GM18909 (cell line): ENCODE results near the gene CLEC4D.
"Not testable (repeated sequence)": the region's sequence is repeated elsewhere in the genome, so short reads cannot be mapped to it uniquely, and the experiment has no call there.

Experiments
- ATAC-seq: cut with Tn5 transposase; IDR thresholded peaks from one replicate; pipeline ENCODE4 v1.9.1; 2021; ENCODE audit warnings: mild to moderate bottlenecking; ENCODE audit not compliant: unreplicated experiment, poor library complexity

CLEC4D gene

DNA sequence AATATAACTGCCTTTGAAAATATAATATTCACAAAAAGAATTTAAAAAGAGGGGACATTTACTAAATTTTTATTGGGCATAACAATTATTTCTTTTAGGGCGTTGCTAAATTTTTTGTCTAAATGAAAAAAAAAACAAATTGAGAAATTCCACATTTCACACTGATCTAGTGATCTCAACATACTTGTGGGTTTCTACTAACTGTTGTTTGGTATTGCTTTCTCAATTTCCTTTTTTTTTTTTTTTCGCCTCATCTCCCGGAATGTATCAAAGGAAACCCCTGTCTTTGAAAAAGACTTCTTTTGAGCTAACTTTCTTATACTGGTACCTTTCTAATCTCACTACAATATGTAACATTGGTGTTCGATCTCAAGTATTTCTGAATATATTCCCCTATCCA, at the start of gene CLEC4D:
TSS of gene CLEC4D (plus strand) at position 248 of the 400 bp plus-strand sequence. CDS start 230 bp downstream, outside the sequence.
- ATAC-seq = no peak

DNA sequence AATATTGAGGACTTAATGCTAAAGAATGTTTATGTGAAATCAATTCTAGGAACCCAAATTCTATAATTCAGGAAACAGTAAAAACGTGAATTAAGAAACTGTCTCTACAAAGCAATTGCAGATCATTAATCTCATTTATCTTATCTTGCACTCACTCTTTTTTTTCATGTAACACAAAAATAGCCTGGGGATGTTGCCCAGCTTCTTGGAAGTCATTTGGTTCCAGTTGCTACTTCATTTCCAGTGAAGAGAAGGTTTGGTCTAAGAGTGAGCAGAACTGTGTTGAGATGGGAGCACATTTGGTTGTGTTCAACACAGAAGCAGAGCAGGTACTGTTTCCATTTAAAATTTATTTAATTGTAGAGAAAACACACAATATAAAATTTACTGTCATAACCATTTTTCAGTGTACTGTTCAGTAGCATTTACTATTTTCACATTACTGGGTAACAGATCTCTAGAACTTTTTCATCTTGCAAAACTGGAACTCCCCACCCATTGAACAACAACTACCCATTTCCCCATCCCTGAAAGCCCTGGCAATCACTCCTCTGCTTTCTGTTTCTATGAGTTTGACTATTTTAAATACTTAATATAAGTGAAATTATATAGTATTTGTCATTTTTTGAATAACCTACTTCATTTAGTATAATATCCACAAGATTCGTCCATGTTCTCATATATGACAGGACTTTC, 47.9 kb upstream of the CLEC4D start:
- ATAC-seq = no peak

DNA sequence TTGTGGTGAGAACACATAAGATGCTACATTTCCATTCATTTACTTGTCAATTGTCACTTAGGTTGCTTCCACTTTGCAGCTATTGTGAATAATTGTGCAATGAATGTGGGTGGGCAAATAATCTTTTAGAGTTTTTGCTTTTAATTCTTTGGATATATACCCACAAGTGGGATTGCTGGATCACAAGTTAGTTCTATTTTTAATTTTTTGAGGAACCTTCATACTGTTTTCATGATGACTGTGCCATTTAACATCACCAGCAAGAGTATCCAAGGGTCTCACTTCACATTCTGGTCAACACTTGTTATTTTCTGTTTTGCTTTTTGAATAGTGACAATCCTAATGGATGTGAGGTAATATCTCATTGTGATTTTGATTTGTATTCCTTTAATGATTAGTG, 47.1 kb upstream of the CLEC4D start:
- ATAC-seq = no peak

DNA sequence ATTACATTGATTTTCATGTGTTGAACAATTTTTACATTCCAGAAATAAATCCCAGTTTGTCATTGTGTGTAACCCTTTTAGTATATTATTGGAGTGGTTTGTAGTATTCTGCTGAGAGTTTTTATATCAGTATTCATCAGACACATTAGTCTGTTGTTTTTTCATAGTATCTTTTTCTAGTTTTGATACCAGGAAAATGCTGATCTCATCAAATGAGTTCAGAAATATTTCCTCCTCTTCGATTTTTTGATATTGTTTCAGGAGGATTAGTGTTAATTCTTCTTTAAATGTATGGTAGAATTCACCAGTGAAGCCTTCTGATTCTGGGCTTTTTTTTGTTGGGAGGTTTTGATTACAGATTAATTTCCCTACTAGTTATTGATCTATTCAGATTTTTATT, 42.2 kb upstream of the CLEC4D start:
- no peak for ATAC-seq

DNA sequence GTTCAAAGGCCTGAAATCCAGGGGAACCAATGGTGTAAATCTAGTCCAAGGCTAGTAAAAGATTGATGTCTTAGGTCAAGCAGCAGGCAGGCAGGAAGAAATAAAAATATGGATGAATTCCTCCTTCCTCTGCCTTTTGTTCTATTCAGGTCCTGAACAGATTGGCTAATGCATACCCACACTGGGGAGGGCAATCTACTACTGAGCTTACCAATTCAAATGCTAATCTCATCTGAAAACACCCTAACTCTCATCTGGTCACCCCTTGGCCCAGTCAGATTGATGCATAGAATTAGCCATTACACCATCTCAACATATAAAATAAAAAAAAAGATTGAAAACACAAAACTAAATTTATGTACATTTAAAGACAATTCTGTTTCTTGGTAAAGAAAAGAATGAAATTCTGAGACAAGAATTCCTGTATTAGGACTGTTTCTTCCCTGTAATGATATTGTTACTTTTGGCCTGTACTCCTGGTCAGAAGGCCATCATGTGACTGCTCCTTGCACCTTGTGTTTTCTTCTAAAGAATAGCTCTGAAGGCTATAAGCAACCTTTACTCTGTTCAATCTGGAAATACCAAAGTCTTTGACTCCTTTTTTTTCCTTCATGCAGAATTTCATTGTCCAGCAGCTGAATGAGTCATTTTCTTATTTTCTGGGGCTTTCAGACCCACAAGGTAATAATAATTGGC, 37.6 kb upstream of the CLEC4D start:
- no peak for ATAC-seq

DNA sequence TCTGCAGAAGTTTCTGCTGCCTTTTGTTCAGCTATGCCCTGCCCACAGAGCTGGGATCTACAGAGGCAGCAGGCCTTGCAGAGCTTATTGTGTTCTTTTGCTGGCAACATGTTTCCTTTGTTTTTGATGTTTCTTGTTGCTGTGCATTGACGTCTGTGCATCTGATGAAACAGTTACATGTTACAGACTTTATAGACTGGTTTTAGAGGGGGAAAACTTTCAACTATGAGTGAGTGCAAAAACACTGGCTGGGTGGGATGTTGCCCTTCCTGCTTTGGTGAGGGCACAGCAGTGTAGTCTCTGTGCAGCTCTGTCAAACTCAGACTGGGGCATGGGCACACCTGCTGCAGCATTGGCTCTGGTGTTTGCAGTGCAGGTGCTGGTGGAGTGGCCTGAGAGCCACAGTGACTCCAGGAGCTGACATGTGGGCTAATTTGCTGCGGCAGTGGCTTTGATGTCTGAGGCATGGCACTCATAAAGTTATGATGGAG, 30.7 kb upstream of the CLEC4D start:
- ATAC-seq = no peak

DNA sequence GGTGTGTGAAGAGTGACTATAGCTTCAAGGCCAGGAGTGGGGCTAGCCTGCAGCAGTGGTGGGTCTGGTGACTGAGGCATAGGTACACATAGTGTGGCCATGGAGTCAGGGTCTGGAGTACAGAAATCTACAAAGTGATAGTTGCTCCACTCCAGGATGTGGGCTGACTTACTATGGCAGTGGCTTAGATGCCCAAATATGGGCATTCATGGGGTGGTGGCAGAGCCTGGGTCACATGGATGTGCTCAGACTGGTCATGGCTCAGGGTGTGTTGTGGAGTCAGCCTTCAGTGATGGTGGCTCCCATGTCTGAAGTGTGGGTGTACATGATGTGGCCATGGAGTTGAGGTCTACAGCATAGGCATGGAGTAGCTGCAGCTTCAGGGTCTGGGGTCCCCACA, 30.2 kb upstream of the CLEC4D start:
- ATAC-seq = no peak

DNA sequence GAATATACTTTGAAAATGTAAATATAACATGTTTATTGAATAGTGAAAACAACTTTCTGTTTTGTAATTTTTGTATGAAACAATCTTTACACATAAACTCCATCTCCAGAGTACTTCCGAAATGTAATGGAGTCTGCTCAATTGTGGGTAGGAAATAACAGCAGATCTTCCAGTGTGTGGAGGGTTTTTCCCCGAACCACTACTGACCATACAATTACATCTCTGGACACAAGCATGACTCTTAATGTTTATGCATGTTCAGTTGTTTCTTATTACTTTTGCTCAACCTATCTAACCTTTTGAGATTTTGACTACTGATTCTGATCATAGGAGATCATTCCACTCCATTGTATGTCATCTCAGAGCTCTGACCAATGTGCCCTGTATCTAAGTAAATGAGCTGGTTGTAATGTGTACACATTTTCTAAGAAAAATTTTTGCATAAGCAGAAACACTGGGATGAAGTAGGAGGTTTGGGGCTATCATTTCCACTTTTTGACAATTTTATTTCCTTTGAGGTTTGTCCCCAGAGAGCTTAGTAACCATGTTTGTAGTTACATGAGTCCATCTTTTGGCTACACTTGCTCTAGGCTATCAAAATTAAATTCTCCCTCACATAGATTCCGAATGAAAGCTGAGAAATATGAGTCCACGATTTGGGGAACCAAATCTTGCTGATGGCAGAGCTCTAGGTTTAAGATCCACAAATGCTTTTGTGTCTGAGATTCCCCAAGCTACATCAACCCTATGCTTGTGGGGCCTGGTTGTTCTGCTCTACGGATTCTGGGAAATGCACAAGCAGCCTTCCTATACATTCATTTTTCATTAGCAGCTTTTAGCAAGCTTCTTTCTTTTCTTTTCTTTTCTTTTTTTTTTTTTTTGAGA, 21.4 kb upstream of the CLEC4D start:
- no peak for ATAC-seq

DNA sequence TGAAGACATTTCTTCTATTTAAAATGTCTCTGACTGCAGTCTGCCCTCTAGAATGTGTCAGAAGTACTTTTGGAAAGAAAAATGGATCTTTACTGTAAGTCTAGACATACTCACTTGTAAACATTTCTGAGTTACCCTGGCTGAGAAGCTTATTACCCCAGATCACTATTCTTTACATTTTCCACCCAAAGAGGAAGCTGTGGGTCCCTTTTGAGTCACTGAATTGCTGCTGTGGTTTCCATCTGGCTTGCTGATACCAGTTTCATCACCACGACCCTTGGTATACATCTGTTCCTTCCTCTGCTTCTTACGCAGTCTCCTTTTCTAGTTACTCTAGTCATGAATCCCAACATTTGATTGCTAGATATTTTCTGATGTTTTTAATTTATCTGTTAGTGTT, 20.2 kb upstream of the CLEC4D start:
- ATAC-seq = peak; percentile 98

DNA sequence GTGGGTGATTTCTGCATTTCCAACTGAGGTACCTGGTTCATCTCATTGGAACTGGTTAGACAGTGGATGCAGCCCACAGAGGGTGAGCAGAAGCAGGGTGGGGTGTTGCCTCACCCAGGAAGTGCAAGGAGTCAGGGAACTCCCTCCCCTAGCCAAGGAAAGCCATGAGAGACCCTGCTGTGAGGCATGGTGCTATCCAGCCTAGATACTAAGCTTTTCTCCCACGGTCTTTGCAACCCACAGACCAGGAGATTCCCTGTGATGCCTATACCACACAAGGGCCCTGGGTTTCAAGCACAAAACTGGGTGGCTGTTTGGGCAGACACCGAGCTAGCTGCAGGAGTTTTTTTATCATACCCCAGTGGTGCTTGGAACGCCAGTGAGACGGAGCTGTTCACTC, 17.6 kb upstream of the CLEC4D start:
- ATAC-seq = not testable (repeated sequence)

DNA sequence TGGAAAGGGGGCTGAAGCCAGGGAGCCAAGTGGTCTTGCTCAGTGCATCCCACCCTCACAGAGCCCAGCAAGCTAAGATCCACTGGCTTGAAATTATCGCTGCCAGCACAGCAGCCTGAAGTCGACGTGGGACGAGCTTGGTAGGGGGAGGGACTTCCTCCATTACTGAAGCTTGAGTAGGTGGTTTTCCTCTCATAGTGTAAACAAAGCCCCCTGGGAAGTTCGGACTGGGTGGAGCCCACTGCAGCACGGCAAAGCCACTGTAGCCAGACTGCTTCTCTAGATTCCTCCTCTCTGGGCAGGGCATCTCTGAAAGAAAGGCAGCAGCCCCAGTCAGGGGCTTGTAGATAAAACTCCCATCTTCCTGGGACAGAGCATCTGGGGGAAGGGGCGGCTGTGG, 17.2 kb upstream of the CLEC4D start:
- not testable (repeated sequence) for ATAC-seq

DNA sequence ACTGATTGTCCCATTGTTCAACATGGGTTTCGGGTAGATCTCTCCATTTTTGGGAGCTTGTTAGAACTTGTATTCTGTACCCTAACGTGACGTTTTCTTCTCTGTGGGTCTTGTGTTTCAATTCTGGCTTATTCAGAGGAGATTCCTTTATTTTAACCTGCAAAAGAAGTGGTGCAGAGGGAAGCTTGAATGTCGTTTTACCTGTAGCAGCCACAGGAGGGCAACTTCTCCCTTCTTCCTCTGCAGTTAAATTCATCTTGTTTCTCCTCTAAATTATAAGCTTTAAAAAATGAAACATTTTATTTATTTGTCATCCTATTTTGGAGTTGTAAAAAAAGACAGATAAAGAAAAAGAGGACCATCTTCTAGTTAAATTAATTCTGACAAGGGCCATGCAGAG, 13.7 kb upstream of the CLEC4D start:
- no peak for ATAC-seq

DNA sequence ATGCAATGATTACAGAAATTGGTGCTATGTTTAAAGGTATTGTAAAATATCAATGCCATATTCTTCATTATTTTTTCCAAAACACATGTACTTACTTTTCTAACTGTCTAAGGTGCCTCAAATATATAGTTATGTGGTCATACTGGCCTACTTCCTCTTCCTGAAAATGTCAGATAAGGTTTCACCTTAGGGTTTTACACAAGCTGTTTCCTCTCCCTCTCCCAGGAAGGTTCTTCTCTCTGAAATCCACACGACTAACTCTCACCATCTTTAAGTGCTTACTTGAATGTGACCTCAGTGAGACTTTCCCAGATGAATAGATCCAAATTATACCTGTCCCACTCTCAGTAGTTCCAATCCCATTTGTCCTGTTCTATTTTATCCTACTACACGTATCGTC, 11.6 kb upstream of the CLEC4D start:
- no peak for ATAC-seq

DNA sequence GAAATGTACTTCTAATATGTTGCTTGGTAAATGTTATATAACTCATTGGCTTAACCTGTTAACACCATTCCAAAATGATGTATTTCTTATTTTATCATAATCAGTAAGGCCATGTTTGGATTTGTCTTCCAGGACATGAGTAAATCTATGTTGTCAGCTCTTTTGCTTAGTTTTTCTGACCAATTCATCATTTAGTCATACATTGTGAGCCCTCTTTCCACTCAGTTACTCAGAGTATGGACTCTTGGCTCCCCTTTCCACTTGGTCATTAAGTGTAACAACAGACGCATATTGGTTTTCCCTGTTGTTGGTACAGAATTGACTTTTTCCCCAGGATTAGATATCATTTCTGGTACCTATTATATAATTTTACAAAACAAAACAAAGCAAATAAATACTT, 9.0 kb upstream of the CLEC4D start:
- ATAC-seq = no peak

DNA sequence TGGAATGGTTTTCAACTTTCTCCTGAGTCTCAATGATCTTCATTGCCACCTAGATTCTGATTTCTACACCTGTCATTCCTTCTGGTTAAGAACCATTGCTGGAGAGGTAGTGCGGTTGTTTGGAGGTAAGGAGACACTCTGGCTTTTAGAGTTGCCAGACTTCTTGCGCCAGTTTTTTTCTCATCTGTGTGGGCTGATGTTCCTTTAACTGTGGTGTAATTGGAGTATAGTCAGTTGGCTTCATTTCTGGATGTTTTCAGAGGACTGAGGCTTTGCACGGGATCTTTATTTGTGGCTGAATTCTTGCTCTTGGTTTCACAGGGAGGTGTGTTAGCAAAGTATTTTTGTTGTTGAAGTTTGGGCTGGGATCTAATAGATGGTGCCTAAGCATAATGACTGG, 5.7 kb upstream of the CLEC4D start:
- no peak for ATAC-seq

DNA sequence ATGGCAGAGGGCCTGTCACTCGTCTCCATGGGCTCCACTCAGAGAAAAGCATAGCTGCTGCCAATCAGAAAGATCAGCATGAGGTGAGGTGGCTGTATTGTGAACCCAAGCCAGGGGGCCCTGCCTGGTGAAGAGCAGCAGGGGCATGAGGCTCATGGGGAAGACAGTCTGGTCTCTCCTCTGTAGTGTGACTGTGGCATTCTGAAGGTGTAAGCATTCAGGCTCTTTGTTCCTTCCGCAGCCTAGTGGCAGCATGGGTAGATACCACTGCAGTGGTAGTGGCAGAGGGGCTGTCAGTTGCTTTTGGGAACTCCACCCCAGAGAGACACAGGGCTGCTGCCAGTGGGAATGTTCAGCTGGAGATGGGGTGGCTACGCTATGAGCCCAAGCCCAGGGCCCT, 5.1 kb upstream of the CLEC4D start:
- no peak for ATAC-seq

DNA sequence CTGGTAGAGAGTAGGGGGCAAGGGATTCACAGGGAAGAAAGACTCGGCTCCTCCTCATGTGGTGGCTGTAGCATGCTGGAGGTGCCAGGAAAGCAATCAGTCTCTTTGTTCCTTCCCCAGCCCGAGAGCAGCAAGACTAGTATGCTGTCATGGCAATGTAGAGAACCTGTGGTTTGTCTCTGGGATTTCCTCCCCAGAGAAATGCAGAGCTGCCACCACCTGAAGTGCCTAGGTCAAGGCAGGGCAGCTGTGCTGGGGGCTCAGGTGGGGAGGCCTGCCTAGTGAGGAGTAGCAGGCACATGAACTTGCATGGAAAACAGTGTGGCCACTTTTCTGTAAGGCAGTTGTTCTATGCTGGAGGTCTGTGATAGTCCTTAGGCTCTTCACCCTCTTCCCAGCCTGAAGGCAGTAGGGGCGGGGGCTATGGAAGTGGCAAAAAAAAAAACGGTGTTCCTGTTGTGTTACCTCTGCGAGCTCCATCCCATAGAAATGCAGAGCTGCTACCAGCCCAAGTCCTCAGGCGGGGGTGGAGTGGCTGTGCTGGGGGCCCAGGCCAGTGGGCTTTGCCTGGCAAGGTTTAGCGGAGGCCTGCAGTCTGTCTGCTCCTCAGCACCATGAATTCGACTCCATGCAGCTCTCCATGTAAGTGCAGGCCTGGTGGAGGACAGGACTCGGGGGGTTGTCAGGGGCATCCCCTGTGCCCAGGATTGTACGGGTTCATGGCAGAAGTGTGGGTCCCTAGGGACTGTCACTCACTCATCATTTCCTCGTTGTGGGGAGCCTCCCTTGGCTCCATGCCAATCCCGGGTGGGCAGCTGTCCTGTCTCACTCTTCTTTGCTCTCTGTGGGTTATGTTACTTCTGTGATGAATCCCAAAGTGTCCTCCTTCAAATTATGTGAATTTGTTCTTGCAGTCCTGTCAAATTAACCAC, 4.1 kb upstream of the CLEC4D start:
- no peak for ATAC-seq

DNA sequence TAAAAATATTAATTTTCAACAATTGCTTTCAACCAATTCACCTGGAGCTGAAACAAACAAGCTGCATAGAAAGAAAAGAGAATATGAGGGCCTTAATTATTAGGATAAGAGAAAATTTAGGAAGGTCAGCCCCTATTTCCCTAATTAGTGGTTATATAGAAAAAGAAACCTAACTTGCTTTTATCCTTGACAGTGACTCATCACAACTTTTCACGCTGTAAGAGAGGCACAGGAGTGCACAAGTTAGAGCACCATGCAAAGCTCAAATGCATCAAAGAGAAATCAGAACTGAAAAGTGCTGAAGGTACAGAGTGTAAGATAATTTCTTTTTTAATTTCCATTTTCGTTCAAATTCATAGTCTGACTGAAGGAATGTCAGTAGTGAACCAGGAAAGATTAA, 4.7 kb downstream of the CLEC4D start:
- ATAC-seq = no peak

DNA sequence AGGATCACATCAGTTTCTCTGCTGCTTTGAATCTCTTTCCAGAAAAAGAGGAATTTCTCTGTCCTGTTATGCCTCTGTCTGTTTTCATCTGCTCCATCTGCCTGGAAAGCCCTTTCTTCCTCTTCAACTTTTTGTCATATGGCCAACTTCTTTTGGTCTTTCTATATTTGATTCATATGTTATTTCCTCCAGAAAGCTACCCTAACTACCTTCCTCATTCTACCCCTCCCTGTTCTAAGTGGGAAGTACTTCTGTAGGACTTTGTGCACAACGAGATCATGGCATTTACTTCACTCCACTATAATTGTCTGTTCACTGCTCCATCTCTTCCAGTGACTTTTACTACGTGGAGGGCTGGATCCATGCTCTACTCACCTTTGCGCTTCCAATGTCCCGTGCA, 5.9 kb downstream of the CLEC4D start:
- no peak for ATAC-seq
